Stimulated activated CD4-positive, alpha-beta T cell treated with anti-CD3 and anti-CD28 coated beads, Interleukin-2, amount 100 ng/mL, for 48 hours (primary cell): ENCODE data around the gene CAND2.
"Not testable (repeated sequence)": the region's sequence is repeated elsewhere in the genome, so short reads cannot be mapped to it uniquely, and the experiment has no call there.

Source experiments
- DNase-seq, 2 donors: peaks; one replicate each; pipeline ENCODE4 v3.0.0-alpha.2; 2020

CAND2 gene

GRCh38 chr3:12868039-12869034, 71.9 kb downstream of the CAND2 start:
- DNase-seq: peak; percentile 55 to 58

- peak; percentile 28 to 44 for DNase-seq
Observed at GRCh38 chr3:12869035-12869621, 72.6 kb downstream of the CAND2 start.

DNA sequence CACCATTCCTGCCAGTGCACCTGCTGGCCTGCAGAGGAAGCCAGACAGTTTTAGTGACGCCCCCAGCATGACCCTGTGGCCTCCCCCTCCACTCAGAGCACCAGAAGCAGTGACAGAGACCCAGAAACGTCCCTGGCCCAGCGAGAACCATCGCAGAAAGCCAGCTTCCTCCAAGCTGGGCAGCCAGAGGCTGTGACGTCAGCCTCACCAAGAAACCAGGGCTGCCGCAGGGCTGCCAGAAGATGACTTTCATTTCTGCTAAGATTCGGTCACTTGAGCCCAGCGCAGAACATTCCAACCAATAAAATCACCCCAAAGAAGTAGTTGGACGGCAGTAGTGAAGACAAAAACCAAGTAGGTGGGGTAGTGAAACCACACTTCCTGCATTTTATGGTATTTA, 74.5 kb downstream of the CAND2 start:
- DNase-seq: no peak

GRCh38 chr3:12871404-12871983, 75.0 kb downstream of the CAND2 start:
- no peak for DNase-seq

DNA sequence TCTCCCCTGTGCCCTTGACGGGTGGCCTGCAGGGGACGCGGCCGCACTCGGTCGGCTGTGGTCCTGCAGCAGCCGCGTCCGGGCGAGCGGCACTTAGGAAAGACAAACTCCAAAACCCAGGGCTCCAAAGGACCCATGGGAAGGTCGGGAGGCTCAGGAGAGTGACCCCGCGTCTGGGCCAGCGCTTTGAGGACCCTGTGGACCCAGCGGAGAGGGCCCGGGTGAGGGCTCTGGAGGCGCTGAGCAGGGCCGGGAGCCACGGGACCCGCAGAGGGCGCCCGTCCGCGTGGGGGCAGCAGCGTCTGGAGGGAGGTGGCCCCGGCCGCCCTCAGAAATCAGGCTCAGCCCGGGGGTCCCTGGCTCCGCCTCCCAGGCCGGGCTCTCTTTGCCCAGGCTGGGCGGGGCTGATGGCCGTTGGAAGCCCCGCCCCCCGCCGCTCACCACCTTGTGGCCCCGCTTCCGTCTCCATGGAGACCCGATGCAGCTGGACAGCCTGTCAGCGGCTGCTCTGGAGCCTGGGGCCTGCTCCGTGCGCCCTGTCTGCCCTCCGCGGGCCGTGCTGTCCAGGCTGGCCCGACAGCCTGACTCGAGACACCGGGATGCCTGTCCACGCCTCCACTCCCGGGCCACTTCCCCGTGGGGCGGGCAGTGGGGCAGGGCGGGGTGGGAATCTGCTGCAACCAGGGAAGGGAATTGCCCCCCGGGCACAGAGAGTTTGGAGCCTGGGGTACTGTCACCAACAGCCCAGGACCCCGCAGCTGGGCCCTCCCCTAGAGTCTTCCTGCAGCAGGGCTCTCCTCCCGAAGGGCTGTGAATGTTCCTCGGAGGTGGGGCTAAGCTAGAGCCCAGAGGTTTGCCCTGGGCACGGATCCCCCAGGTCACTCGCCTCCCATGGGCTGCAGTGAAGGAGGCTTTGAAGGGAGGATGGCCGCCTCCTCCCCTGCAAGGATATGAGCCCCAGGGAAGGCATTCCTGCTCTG, 79.7 kb downstream of the CAND2 start:
- DNase-seq: no peak

GRCh38 chr3:12877040-12877439, 80.6 kb downstream of the CAND2 start:
- no peak for DNase-seq

GRCh38 chr3:12878141-12878574, 81.7 kb downstream of the CAND2 start:
- no peak for DNase-seq

DNA sequence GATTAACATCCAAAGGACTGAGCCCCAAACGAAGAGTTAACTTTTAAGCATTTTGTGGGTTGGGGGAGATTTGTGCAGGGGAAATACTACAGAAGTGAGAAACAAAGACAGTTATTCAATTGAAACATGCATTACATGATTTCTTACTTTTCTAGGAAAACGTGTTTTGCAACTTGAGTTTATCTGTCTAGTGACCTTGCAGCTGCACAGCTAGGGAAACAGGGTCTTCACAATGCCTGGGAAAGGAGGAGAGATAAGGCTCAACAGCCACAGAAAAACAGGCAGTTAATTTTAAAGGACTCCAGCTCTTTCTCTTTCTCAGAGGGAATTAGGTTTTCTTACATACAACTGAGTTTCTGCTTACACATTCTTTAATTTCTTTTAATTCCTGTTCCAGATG, 82.3 kb downstream of the CAND2 start:
- not testable (repeated sequence) for DNase-seq

- DNase-seq: no peak
Observed at GRCh38 chr3:12879191-12879815, 82.8 kb downstream of the CAND2 start.

GRCh38 chr3:12881858-12882257, 85.4 kb downstream of the CAND2 start:
- not testable (repeated sequence) for DNase-seq

DNA sequence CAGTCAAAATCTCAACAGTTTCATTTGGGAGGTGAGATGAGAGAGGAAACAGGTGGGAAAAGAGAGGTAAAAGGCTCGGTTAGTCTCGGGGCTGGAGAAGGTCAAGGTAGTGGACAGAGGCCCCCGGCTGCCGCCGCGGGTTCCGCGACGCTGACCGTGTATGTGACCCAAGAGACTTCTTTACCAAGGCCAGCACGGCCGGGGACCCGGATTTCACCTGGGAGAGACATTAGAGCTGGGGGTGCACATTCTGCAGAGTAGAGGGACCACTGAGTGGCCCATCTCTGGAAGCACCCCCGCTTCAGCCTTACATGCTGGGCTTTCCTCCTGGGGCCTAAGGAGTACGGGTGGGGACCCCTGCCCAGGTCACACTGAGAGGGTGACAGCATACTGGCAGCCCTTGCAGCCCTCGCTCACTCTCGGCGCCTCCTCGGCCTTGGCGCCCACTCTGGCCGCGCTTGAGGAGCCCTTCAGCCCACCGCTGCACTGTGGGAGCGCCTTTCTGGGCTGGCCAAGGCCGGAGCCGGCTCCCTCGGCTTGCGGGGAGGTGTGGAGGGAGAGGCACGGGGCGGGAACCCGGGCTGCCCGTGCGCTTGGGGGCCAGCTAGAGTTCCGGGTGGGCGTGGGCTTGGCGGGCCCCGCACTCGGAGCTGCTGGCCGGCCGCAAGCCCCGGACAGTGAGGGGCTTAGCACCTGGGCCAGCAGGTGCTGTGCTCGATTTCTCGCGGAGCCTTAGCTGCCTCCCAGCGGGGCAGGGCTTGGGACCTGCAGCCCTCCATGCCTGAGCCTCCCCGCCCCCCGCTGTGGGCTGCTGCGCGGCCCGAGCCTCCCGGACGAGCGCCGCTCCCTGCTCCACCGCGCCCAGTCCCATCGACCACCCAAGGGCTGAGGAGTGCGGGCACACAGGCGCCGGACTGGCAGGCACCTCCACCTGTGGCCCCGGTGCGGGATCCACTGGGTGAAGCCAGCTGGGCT, 86.1 kb downstream of the CAND2 start:
- DNase-seq: no peak

DNA sequence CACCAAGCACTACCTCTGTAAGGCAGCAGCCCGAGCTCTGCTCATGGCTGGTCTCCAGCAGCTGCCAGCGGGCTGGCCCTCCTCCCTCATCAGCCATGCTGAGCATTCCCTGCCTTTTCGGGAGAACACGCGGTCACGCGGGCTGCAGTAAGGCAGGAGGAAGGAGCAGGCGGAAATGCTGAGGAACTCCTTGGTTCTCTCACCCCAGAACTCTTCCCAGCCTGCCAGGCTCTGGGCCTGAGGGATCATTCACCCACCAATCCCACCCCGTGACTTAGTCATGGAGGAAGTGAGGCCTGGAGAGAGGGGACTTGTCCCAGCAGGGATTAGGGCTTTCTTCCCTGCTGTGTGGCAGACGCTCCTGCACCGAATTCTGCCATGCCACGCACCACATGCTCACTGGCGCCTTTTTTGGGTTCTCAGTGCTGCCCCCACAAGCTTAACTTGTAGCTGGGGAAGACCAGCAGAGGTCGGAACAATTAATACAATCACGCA, 87.8 kb downstream of the CAND2 start:
- no peak for DNase-seq
